B cell (primary cell): ENCODE measurements around the gene SYNE2.

Source experiments
- EZH2 ChIP-seq: IDR thresholded peaks from 2 replicates; pipeline ENCODE4 v1.6.1; 2012; ENCODE audit warnings: borderline replicate concordance, low read depth, mild to moderate bottlenecking, moderate library complexity, low read length; ENCODE audit not compliant: insufficient read depth, poor library complexity, severe bottlenecking
- TF ChIP-seq, protein P1 (sequence below): fragments of 200-600 bp; IDR thresholded peaks from one replicate; pipeline ENCODE4 v1.8.0; 2022; ENCODE audit warnings: antibody characterized with exemption, mild to moderate bottlenecking

DNA sequence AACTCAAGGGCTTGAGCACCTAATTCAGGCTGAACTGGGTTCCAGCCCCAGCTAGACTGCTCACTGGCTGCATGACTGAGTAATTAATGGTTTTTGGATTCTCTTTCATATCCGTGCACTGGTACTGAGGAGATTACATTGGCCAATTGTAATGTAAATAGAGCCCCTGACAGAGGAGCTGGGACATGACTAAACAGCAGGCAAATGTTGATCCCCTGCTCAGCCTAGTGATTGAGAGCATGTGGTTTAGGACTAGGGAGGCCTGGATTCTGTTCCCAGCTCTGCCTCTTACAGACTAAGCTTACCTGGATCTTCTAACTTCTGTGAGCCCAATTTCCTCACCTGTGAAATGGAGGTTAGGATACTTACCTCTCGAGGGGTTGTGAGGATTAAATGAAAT, 237.1 kb downstream of the SYNE2 start:
- TF ChIP-seq, protein P1, sequence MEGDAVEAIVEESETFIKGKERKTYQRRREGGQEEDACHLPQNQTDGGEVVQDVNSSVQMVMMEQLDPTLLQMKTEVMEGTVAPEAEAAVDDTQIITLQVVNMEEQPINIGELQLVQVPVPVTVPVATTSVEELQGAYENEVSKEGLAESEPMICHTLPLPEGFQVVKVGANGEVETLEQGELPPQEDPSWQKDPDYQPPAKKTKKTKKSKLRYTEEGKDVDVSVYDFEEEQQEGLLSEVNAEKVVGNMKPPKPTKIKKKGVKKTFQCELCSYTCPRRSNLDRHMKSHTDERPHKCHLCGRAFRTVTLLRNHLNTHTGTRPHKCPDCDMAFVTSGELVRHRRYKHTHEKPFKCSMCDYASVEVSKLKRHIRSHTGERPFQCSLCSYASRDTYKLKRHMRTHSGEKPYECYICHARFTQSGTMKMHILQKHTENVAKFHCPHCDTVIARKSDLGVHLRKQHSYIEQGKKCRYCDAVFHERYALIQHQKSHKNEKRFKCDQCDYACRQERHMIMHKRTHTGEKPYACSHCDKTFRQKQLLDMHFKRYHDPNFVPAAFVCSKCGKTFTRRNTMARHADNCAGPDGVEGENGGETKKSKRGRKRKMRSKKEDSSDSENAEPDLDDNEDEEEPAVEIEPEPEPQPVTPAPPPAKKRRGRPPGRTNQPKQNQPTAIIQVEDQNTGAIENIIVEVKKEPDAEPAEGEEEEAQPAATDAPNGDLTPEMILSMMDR: no peak
- no peak for TF ChIP-seq EZH2
